SU-DHL-6 (cell line): ENCODE results near the gene DNAJA2.

ENCODE experiments used
- EZH2phosphoT487 ChIP-seq: fragments of 200-600 bp; sonication (generic), shearing (Covaris generic); conservative IDR thresholded peaks from 2 replicates; pipeline ENCODE4 v1.6.1; 2018; ENCODE audit warnings: mild to moderate bottlenecking, antibody characterized with exemption, low read length, moderate library complexity, mixed read lengths
- TF ChIP-seq, protein P1 (sequence below): fragments of 200-600 bp; sonication (generic); IDR thresholded peaks from one replicate; pipeline ENCODE4 v1.5.1; 2017; ENCODE audit warnings: antibody characterized with exemption, mild to moderate bottlenecking, low read length, moderate library complexity; ENCODE audit not compliant: insufficient read depth, poor library complexity, severe bottlenecking

DNA sequence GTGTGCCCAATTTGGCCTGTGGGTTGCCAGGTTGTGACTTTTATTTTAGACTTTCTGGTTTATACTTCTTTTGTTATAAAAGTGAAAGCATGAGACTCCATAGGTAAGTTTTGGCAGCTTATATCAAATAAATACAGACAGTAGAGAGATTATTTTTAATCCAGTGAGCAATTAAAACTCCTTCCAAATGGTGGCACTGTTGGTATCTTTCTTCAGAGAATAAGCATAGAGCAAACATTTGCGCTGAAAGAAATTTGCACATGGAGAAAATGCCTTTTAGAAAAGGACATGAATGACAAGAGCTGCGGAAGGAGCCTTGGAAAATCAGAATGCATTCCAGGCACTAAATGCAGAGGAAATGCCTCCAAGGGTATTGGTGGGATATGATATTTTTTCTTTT is 46.1 kb upstream of the DNAJA2 start:
- TF ChIP-seq, protein P1, sequence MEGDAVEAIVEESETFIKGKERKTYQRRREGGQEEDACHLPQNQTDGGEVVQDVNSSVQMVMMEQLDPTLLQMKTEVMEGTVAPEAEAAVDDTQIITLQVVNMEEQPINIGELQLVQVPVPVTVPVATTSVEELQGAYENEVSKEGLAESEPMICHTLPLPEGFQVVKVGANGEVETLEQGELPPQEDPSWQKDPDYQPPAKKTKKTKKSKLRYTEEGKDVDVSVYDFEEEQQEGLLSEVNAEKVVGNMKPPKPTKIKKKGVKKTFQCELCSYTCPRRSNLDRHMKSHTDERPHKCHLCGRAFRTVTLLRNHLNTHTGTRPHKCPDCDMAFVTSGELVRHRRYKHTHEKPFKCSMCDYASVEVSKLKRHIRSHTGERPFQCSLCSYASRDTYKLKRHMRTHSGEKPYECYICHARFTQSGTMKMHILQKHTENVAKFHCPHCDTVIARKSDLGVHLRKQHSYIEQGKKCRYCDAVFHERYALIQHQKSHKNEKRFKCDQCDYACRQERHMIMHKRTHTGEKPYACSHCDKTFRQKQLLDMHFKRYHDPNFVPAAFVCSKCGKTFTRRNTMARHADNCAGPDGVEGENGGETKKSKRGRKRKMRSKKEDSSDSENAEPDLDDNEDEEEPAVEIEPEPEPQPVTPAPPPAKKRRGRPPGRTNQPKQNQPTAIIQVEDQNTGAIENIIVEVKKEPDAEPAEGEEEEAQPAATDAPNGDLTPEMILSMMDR, result no peak
- TF ChIP-seq EZH2phosphoT487, result no peak
